ENCODE measurements around the gene FBN1.

FBN1 gene

GRCh38 chr15:48416301-48416700 is 229.2 kb downstream of the FBN1 start:
- peaks cover 10% of the 10 kb centered on the region for H3K27me3 Mint-ChIP-seq
- DNase-seq = no peak
- H3K9me3 Mint-ChIP-seq = no peaks in the 10 kb centered on the region
- H3K36me3 Mint-ChIP-seq (ENCODE audit: low read depth) = no peaks in the 10 kb centered on the region
- H3K27ac Mint-ChIP-seq = no peak overlapping the region
- no peak overlapping the region for H3K4me3 Mint-ChIP-seq
- H3K4me1 Mint-ChIP-seq (ENCODE audit: low read depth) = no peaks in the 10 kb centered on the region

GRCh38 chr15:48415036-48415886 is 230.2 kb downstream of the FBN1 start:
- H3K9me3 Mint-ChIP-seq = no peaks in the 10 kb centered on the region
- DNase-seq = no peak
- H3K27ac Mint-ChIP-seq = no peak overlapping the region
- no peaks in the 10 kb centered on the region for H3K4me1 Mint-ChIP-seq (ENCODE audit: low read depth)
- no peaks in the 10 kb centered on the region for H3K36me3 Mint-ChIP-seq (ENCODE audit: low read depth)
- H3K27me3 Mint-ChIP-seq = peaks cover 10% of the 10 kb centered on the region
- H3K4me3 Mint-ChIP-seq = no peak overlapping the region

GRCh38 chr15:48414015-48414414 is 231.5 kb downstream of the FBN1 start:
- Mint-ChIP-seq H3K27ac (no peak overlapping the region), H3K9me3 (no peaks in the 10 kb centered on the region), H3K4me1 (ENCODE audit: low read depth) (no peaks in the 10 kb centered on the region), H3K36me3 (ENCODE audit: low read depth) (no peaks in the 10 kb centered on the region), H3K27me3 (peaks cover 6% of the 10 kb centered on the region), H3K4me3 (no peak overlapping the region)
- DNase-seq = no peak

- Mint-ChIP-seq H3K36me3 (ENCODE audit: low read depth) (no peaks in the 10 kb centered on the region), H3K27me3 (peaks cover 4% of the 10 kb centered on the region), H3K4me1 (ENCODE audit: low read depth) (no peaks in the 10 kb centered on the region), H3K4me3 (no peak overlapping the region), H3K27ac (no peak overlapping the region), H3K9me3 (no peaks in the 10 kb centered on the region)
- no peak for DNase-seq
Observed at GRCh38 chr15:48413304-48413703, 232.2 kb downstream of the FBN1 start.

- Mint-ChIP-seq H3K27ac (no peak overlapping the region), H3K9me3 (no peaks in the 10 kb centered on the region), H3K4me3 (no peak overlapping the region), H3K27me3 (peaks cover 4% of the 10 kb centered on the region), H3K4me1 (ENCODE audit: low read depth) (no peaks in the 10 kb centered on the region), H3K36me3 (ENCODE audit: low read depth) (no peaks in the 10 kb centered on the region)
- no peak for DNase-seq
Observed at GRCh38 chr15:48411971-48412591, 233.4 kb downstream of the FBN1 start.

GRCh38 chr15:48409623-48410022 is 235.9 kb downstream of the FBN1 start:
- H3K27ac Mint-ChIP-seq = no peak overlapping the region
- no peak overlapping the region for H3K4me3 Mint-ChIP-seq
- no peaks in the 10 kb centered on the region for H3K9me3 Mint-ChIP-seq
- H3K4me1 Mint-ChIP-seq (ENCODE audit: low read depth) = no peaks in the 10 kb centered on the region
- peaks cover 4% of the 10 kb centered on the region for H3K27me3 Mint-ChIP-seq
- no peak for DNase-seq
- H3K36me3 Mint-ChIP-seq (ENCODE audit: low read depth) = no peaks in the 10 kb centered on the region

GRCh38 chr15:48408327-48408726 is 237.2 kb downstream of the FBN1 start:
- Mint-ChIP-seq H3K27me3 (peaks cover 4% of the 10 kb centered on the region), H3K27ac (no peak overlapping the region), H3K4me1 (ENCODE audit: low read depth) (no peaks in the 10 kb centered on the region), H3K36me3 (ENCODE audit: low read depth) (no peaks in the 10 kb centered on the region), H3K4me3 (no peak overlapping the region), H3K9me3 (no peaks in the 10 kb centered on the region)
- no peak for DNase-seq

- DNase-seq = no peak
- Mint-ChIP-seq H3K27me3 (peaks cover 4% of the 10 kb centered on the region), H3K27ac (no peak overlapping the region), H3K4me3 (no peak overlapping the region), H3K9me3 (no peaks in the 10 kb centered on the region), H3K4me1 (ENCODE audit: low read depth) (no peaks in the 10 kb centered on the region), H3K36me3 (ENCODE audit: low read depth) (no peaks in the 10 kb centered on the region)
Observed at GRCh38 chr15:48407646-48408045, 237.9 kb downstream of the FBN1 start.

- Mint-ChIP-seq H3K4me3 (no peak overlapping the region), H3K9me3 (no peaks in the 10 kb centered on the region), H3K27ac (no peak overlapping the region), H3K27me3 (peaks cover 2% of the 10 kb centered on the region), H3K4me1 (ENCODE audit: low read depth) (no peaks in the 10 kb centered on the region), H3K36me3 (ENCODE audit: low read depth) (no peaks in the 10 kb centered on the region)
- DNase-seq = no peak
Observed at GRCh38 chr15:48406911-48407310, 238.6 kb downstream of the FBN1 start.

GRCh38 chr15:48406266-48406891 is 239.1 kb downstream of the FBN1 start:
- Mint-ChIP-seq H3K27me3 (no peaks in the 10 kb centered on the region), H3K27ac (no peak overlapping the region), H3K4me3 (no peak overlapping the region), H3K36me3 (ENCODE audit: low read depth) (no peaks in the 10 kb centered on the region), H3K4me1 (ENCODE audit: low read depth) (no peaks in the 10 kb centered on the region), H3K9me3 (no peaks in the 10 kb centered on the region)
- DNase-seq = no peak

- DNase-seq = no peak
- H3K27ac Mint-ChIP-seq = no peak overlapping the region
- H3K4me3 Mint-ChIP-seq = no peak overlapping the region
- H3K4me1 Mint-ChIP-seq (ENCODE audit: low read depth) = no peaks in the 10 kb centered on the region
- no peaks in the 10 kb centered on the region for H3K9me3 Mint-ChIP-seq
- H3K36me3 Mint-ChIP-seq (ENCODE audit: low read depth) = no peaks in the 10 kb centered on the region
- H3K27me3 Mint-ChIP-seq = peaks cover 5% of the 10 kb centered on the region
Observed at GRCh38 chr15:48402427-48403177, 242.9 kb downstream of the FBN1 start.

- Mint-ChIP-seq H3K9me3 (no peaks in the 10 kb centered on the region), H3K36me3 (ENCODE audit: low read depth) (no peaks in the 10 kb centered on the region), H3K4me3 (no peak overlapping the region), H3K27ac (no peak overlapping the region), H3K27me3 (peaks cover 5% of the 10 kb centered on the region), H3K4me1 (ENCODE audit: low read depth) (no peaks in the 10 kb centered on the region)
- no peak for DNase-seq
Observed at GRCh38 chr15:48400086-48400485, 245.4 kb downstream of the FBN1 start.

- Mint-ChIP-seq H3K4me3 (no peak overlapping the region), H3K36me3 (ENCODE audit: low read depth) (no peaks in the 10 kb centered on the region), H3K9me3 (no peaks in the 10 kb centered on the region), H3K4me1 (ENCODE audit: low read depth) (no peaks in the 10 kb centered on the region), H3K27me3 (peaks cover 5% of the 10 kb centered on the region), H3K27ac (no peak overlapping the region)
- no peak for DNase-seq
Observed at GRCh38 chr15:48397841-48398240, 247.7 kb downstream of the FBN1 start.

GRCh38 chr15:48396020-48396419 is 249.5 kb downstream of the FBN1 start:
- Mint-ChIP-seq H3K9me3 (no peaks in the 10 kb centered on the region), H3K27ac (no peak overlapping the region), H3K4me1 (ENCODE audit: low read depth) (no peaks in the 10 kb centered on the region), H3K27me3 (peaks cover 5% of the 10 kb centered on the region), H3K36me3 (ENCODE audit: low read depth) (no peaks in the 10 kb centered on the region), H3K4me3 (no peak overlapping the region)
- no peak for DNase-seq
